ENCODE measurements around the gene FLT3LG.

DNA sequence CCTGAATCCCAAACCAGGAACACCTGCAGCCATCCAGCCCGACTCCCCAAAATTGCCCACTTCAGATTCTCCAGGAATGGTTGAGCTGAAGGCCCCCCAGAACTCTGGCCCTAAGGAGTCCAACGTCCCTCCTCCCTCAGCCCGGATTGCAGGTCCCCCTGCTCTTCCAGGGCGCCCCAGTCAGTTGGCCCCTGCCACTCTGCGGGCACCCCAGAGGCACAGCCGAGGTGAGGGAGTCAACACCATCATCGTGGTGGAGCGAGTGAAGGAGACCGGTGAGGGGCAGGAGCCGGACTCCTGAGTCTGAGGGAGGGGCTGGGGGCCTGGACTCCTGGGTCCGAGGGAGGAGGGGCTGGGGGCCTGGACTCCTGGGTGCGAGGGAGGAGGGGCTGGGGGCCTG lies 46.7 kb upstream of the FLT3LG start:
- TF ChIP-seq, protein P1, sequence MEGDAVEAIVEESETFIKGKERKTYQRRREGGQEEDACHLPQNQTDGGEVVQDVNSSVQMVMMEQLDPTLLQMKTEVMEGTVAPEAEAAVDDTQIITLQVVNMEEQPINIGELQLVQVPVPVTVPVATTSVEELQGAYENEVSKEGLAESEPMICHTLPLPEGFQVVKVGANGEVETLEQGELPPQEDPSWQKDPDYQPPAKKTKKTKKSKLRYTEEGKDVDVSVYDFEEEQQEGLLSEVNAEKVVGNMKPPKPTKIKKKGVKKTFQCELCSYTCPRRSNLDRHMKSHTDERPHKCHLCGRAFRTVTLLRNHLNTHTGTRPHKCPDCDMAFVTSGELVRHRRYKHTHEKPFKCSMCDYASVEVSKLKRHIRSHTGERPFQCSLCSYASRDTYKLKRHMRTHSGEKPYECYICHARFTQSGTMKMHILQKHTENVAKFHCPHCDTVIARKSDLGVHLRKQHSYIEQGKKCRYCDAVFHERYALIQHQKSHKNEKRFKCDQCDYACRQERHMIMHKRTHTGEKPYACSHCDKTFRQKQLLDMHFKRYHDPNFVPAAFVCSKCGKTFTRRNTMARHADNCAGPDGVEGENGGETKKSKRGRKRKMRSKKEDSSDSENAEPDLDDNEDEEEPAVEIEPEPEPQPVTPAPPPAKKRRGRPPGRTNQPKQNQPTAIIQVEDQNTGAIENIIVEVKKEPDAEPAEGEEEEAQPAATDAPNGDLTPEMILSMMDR (IDR thresholded peaks at IDR 0.05), result no peak
- TF ChIP-seq POLR2A (IDR thresholded peaks at IDR 0.05) (no peak), EP300 (IDR thresholded peaks at IDR 0.05; ENCODE audit: low read depth) (no peak)

Data from transverse colon (tissue), 3 donors.